ENCODE measurements around the gene LDLRAD3.
"Not testable (repeated sequence)": the region's sequence is repeated elsewhere in the genome, so short reads cannot be mapped to it uniquely, and the experiment has no call there.

Gene LDLRAD3

DNA sequence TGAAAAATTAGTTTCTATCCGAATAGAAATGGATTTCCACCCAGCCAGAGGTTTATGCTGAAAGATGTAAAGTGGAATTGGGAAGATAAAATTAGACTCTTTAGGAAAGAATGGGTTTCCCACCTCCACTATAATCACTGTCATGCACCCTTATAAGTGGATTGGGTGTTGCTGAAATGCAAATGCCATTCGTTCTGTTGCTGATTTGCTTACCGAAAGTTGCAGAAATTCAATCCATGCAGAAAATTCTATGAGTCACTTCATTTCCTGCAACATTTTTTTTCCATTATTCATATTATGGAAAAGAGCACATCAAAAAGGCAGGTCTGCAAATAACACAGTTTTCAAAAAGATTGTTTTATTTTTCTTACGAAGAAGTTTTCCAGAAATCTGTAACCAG lies 65.6 kb downstream of the LDLRAD3 start:
- H3K4me3 ChIP-seq (ENCODE audit: low read depth, low read length), result peak overlapping the region; percentile 34
- TF ChIP-seq, protein P1, sequence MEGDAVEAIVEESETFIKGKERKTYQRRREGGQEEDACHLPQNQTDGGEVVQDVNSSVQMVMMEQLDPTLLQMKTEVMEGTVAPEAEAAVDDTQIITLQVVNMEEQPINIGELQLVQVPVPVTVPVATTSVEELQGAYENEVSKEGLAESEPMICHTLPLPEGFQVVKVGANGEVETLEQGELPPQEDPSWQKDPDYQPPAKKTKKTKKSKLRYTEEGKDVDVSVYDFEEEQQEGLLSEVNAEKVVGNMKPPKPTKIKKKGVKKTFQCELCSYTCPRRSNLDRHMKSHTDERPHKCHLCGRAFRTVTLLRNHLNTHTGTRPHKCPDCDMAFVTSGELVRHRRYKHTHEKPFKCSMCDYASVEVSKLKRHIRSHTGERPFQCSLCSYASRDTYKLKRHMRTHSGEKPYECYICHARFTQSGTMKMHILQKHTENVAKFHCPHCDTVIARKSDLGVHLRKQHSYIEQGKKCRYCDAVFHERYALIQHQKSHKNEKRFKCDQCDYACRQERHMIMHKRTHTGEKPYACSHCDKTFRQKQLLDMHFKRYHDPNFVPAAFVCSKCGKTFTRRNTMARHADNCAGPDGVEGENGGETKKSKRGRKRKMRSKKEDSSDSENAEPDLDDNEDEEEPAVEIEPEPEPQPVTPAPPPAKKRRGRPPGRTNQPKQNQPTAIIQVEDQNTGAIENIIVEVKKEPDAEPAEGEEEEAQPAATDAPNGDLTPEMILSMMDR (IDR thresholded peaks at IDR 0.05; ENCODE audit: low read depth, low read length), result no peak

DNA sequence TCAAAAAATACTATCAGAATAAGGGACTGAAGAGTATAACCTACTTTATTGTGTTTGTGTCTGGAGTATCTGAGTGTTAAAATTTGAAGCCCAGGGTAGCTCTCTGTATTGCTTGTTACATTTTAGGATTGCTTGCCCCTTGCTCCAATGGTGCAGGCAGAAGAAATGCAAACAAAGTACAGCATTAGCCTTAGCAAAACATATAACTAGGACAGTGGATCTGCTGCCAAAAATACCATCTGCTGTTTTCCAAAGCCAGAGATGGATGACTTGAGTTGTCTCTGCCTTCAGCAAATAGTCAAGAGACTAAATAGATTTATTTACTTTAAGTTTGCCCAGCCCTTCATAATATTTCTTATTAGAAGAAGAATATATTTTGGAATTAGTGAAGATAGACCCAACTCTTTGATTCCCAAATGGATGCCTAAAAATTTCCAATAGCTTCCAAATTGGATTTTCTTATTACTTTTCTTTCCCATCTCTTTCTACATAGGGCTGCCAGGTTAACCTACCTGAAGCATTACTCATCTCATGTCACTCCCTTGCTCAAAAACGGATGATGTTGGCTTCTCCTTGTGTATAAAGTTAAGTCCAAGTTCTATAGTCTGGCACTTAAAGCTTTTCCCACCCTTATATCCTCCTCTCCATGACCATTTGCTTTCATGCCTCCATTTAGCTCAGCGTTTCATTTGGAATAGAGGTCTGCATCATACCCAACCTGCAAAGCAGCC lies 66.3 kb downstream of the LDLRAD3 start:
- H3K4me3 ChIP-seq (ENCODE audit: low read depth, low read length), result peak overlapping the region; percentile 34
- TF ChIP-seq, protein P1 (IDR thresholded peaks at IDR 0.05; ENCODE audit: low read depth, low read length), result no peak

DNA sequence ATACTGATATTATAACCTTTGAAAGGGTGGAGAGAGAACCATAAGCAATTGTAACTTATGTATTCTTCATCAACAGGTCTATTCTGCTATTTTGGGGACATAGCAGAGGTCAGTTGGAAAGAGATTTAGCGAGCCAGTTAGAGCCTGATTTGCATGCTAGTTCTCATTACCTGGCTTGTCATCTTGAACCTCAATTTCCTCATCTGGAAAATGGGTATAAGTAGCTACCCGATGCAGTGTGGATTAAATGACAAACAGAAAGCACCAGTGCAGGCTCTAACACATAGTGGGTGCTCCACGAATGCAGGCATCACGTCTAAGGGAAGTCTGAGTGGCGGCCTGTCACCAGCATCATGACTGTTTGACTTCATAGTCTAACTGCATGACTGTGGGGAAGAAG lies 67.7 kb downstream of the LDLRAD3 start:
- no peak overlapping the region for H3K4me3 ChIP-seq (ENCODE audit: low read depth, low read length)
- TF ChIP-seq, protein P1 (IDR thresholded peaks at IDR 0.05; ENCODE audit: low read depth, low read length), result no peak

DNA sequence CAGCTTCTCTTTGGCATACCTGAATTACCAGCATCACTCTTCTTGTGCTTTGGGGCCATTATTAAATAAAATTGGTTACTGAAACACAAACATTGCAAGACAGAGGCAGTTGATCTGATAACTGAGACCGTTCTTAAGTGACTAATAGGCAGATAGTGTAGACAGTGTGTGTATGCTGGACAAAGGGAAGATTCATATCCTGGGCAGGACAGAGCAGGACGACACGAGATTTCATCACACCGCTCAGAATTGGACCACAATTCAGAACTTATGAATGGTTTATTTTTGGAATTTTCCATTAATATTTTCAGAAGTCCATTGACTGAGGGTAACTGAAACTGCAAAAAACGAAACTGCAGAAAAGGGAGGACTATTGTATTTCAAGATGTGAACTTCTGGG lies 68.6 kb downstream of the LDLRAD3 start:
- no peak overlapping the region for H3K4me3 ChIP-seq (ENCODE audit: low read depth, low read length)
- TF ChIP-seq, protein P1 (IDR thresholded peaks at IDR 0.05; ENCODE audit: low read depth, low read length), result no peak

DNA sequence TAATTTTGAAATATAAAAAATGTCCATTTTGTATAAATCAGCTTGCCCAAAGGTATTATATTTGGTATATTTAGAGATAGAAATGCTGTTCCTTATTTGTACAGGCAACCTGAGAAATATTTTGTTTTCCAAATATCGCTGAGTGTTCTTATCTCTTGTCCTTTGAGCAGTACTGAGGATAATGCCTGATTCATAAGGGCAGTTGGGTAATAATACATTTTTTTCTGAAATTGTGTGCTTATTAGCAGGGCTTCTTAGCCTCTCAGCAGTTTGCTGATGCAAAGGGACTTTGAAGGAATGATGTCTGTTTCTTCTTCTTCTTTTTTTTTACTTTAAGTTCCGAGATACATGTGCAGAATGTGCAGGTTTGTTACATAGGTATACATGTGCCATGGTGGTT lies 69.1 kb downstream of the LDLRAD3 start:
- TF ChIP-seq, protein P1 (IDR thresholded peaks at IDR 0.05; ENCODE audit: low read depth, low read length), result no peak
- H3K4me3 ChIP-seq (ENCODE audit: low read depth, low read length), result no peak overlapping the region

DNA sequence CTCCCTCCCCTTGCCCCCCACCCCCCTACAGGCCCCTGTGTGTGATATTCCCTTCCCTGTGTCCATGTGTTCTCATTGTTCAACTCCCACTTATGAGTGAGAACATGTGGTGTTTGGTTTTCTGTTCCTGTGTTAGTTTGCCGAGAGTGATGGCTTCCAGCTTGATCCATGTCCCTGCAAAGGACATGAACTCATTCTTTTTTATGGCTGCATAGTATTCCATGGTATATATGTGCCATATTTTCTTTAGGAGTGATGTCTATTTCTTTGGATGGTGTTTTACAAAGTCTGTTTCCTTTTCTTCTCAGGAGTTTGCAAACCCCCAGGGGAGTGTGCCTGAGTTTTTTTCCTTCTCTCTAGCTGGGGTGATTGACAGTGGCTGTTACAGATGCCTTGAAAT lies 69.6 kb downstream of the LDLRAD3 start:
- H3K4me3 ChIP-seq (ENCODE audit: low read depth, low read length), result not testable (repeated sequence)

DNA sequence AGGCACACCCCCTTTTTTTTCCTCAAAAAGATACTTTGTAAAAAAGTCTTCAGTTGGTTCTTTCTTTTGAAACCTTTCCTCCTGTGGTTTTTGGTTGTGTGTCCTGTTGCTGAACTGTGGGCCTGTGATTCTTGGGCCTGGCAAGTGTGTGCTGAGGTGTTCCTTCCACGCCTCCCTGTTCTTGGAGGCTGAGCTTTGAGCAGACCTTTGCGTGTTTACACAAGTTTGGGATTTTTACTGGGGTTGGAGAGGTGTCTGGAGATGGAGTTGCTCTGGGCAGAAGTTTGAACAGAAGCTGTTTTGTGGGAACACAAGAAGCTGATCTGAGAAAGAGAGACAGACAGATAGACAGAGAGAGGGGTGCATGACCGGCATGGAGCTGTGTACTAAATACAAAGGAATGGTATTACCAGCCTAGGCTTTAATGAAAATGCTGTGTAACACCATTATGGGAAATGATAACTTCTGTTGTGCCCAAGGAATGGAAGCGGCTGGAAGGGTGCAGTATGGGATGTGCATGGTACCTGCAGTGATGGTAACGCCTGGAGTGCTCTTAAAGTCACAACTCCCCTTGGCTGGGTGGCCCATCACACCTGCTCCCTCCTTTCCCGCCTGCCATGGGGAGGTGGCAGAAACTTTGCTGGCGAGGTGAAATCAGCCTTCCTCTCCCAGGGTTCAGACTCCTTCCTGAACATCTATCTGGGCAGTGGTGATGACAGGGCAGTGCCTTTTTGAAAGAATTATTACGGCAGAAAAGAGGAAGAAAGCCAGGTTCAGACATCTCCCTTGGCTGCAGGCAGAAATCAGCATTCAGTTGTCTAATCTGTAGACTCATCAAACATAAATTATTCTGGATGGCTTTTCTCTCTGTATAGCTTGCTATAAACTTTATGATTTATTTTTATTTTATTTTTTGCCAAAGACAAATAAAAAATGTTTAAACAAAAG lies 70.4 kb downstream of the LDLRAD3 start:
- TF ChIP-seq, protein P1 (IDR thresholded peaks at IDR 0.05; ENCODE audit: low read depth, low read length), result no peak
- H3K4me3 ChIP-seq (ENCODE audit: low read depth, low read length), result no peak overlapping the region

All from WI38 (cell line).